HepG2 (cell line): Measurements from ENCODE around the gene DHFR. TPM values are rescaled to one million over a fixed set of nuclear protein-coding genes. Genes with fewer than 3 reads are reported as not detected.

Source experiments
- ATAC-seq: fragments of 200-7000 bp; cut with Tn5 transposase; 3 replicates; pipeline ENCODE4 v1.9.1; 2020; ENCODE audit warnings: mild to moderate bottlenecking, moderate library complexity
- BruUV-seq: library from RNA; stranded (reverse); fragments of 400-500 nt; replicated peaks from 2 replicates; lab custom pipeline; 2021; lab: Mats Ljungman, UMichigan
- CTCF ChIA-PET: fragments of 300-600 bp; formaldehyde crosslinking; extraction: SDS; loops from one replicate; lab custom pipeline; 2021; ENCODE audit warnings: low total read pairs, inconsistent platforms, low intra/inter-chr PET ratio; lab: Yijun Ruan, JAX
- POLR2A ChIA-PET: fragments of 350-600 bp; sonication (Branson Sonifier 250); formaldehyde crosslinking; loops from one replicate; lab custom pipeline; 2020; ENCODE audit warnings: antibody characterized with exemption, inconsistent platforms; lab: Yijun Ruan, JAX
- DNase-seq: peaks from one replicate; pipeline ENCODE4 v3.0.0-alpha.2; 2015; ENCODE audit warnings: low spot score
- FAIRE-seq: peaks from 3 replicates; lab custom pipeline; 2011; peaks lifted over from hg19 to GRCh38; lab: Jason Lieb, UNC
- H2AFZ ChIP-seq: one replicate; pipeline ENCODE4 v1.6.1; 2011; ENCODE audit warnings: low read length, inconsistent platforms
- H3K27ac ChIP-seq: fragments of 300-600 bp; 3 replicates; pipeline ENCODE4 v1.8.0; 2011; ENCODE audit warnings: mixed run types, mild to moderate bottlenecking, mixed read lengths, low read length, inconsistent platforms; ENCODE audit not compliant: insufficient read depth; ENCODE audit errors: extremely low read length
- H3K27me3 ChIP-seq, 2 experiments: fragments of 200-600 bp in 1 of 2; 2 replicates in 1 of 2; 3 replicates in 1 of 2; pipeline versions ENCODE4 v1.6.0 to v1.8.0; 2011; ENCODE audit warnings: low read length in 2 of 2, mild to moderate bottlenecking in 2 of 2, moderate library complexity in 2 of 2, inconsistent platforms in 1 of 2; ENCODE audit not compliant: insufficient read depth in 2 of 2, control insufficient read depth in 1 of 2
- H3K36me3 ChIP-seq, 2 experiments: fragments of 200-600 bp in 1 of 2; replicated peaks in 1 of 2; 2 replicates in 1 of 2; 3 replicates in 1 of 2; pipeline versions ENCODE4 v1.5.1 to v1.8.0; 2011; ENCODE audit warnings: low read length in 2 of 2, inconsistent platforms in 1 of 2; ENCODE audit not compliant: insufficient read depth in 2 of 2, control insufficient read depth in 1 of 2
- H3K4me1 ChIP-seq: 2 replicates; pipeline ENCODE4 v1.5.1; 2012; ENCODE audit warnings: low read length, inconsistent platforms; ENCODE audit not compliant: insufficient read depth
- H3K4me2 ChIP-seq: 2 replicates; pipeline ENCODE4 v1.6.0; 2011; ENCODE audit warnings: low read depth, low read length, inconsistent platforms
- H3K4me3 ChIP-seq, 3 experiments: fragments of 200-600 bp in 1 of 3; sonication (generic), shearing (Covaris generic) in 1 of 3; replicated peaks in 1 of 3; 2 replicates each; pipeline ENCODE4 v1.5.1; 2011 to 2016; ENCODE audit warnings: low read length in 3 of 3, inconsistent platforms in 2 of 3, low read depth in 2 of 3, mild to moderate bottlenecking in 2 of 3, control low read depth in 1 of 3, mixed read lengths in 1 of 3; ENCODE audit not compliant: insufficient read depth in 1 of 3
- H3K79me2 ChIP-seq: one replicate; pipeline ENCODE4 v1.6.1; 2011; ENCODE audit warnings: low read length, inconsistent platforms; ENCODE audit not compliant: insufficient read depth
- H3K9ac ChIP-seq: 2 replicates; pipeline ENCODE4 v1.6.0; 2011; ENCODE audit warnings: mild to moderate bottlenecking, low read depth, low read length, inconsistent platforms; ENCODE audit not compliant: insufficient read depth
- H3K9me3 ChIP-seq: 2 replicates; pipeline ENCODE4 v1.5.1; 2012; ENCODE audit warnings: mild to moderate bottlenecking, low read length
- H4K20me1 ChIP-seq: 2 replicates; pipeline ENCODE4 v1.6.0; 2011; ENCODE audit warnings: inconsistent platforms, mild to moderate bottlenecking, low read length, moderate library complexity; ENCODE audit not compliant: insufficient read depth
- HNF4A ChIP-seq: sonication (generic); formaldehyde crosslinking; IDR thresholded peaks from 2 replicates; pipeline ENCODE4 v1.4.0; 2020; ENCODE audit warnings: missing genetic modification reagents
- HNF4G ChIP-seq, 2 experiments: sonication (generic) in 1 of 2; formaldehyde crosslinking in 1 of 2; IDR thresholded peaks; 2 replicates each; pipeline versions ENCODE4 v1.4.0 to v1.6.1; 2011 to 2020; ENCODE audit warnings: borderline replicate concordance in 2 of 2, low read depth in 2 of 2, mild to moderate bottlenecking in 2 of 2, low read length in 1 of 2, missing genetic modification reagents in 1 of 2, moderate library complexity in 1 of 2
- HNRNPL ChIP-seq: fragments of 200-400 bp; formaldehyde crosslinking; IDR thresholded peaks from 2 replicates; pipeline ENCODE4 v1.6.1; 2017; ENCODE audit warnings: mild to moderate bottlenecking, low read depth, low read length
- PCBP1 ChIP-seq: fragments of 200-400 bp; formaldehyde crosslinking; IDR thresholded peaks from 2 replicates; pipeline ENCODE4 v1.6.1; 2017; ENCODE audit warnings: mild to moderate bottlenecking, low read depth, low read length, borderline replicate concordance
- SNAPC2 ChIP-seq: sonication (generic); formaldehyde crosslinking; IDR thresholded peaks from 2 replicates; pipeline ENCODE4 v1.8.1; 2022; ENCODE audit warnings: mild to moderate bottlenecking, missing genetic modification reagents
- ZFP62 ChIP-seq: sonication (generic); formaldehyde crosslinking; IDR thresholded peaks from 2 replicates; pipeline ENCODE4 v1.4.0; 2020; ENCODE audit warnings: missing genetic modification reagents
- ZNF563 ChIP-seq: sonication (generic); formaldehyde crosslinking; IDR thresholded peaks from 2 replicates; pipeline ENCODE4 v1.8.0; 2022; ENCODE audit warnings: mild to moderate bottlenecking, moderate library complexity, missing genetic modification reagents
- ZSCAN25 ChIP-seq: sonication (generic); formaldehyde crosslinking; IDR thresholded peaks from 2 replicates; pipeline ENCODE4 v1.8.0; 2022; ENCODE audit warnings: mild to moderate bottlenecking, missing genetic modification reagents
- ZSCAN30 ChIP-seq: sonication (generic); formaldehyde crosslinking; IDR thresholded peaks from 2 replicates; pipeline ENCODE4 v1.5.0; 2020; ENCODE audit warnings: mild to moderate bottlenecking, missing genetic modification reagents
- WGBS: methylation state at CpG from one replicate; pipeline ENCODE4 v1.1.6; 2017; ENCODE audit warnings: low lambda C conversion rate; 5-methylcytosine and 5-hydroxymethylcytosine counted together
- in situ Hi-C: cut with HindIII; loops from 2 replicates; pipeline ENCODE4 v1.10.0; 2017; ENCODE audit warnings: low pct_unique_long_range_greater_than_20kb; ENCODE audit not compliant: extremely low pct_ligation_motif_present
- intact Hi-C: fragments of 100-400 bp; cut with micrococcal nuclease; formaldehyde crosslinking; loops from one replicate; pipeline ENCODE4 v1.10.0; 2022; ENCODE audit not compliant: unreplicated experiment
- polyA plus RNA-seq, 8 experiments: library from polyadenylated mRNA; depleted of rRNA in 3 of 8; stranded (reverse) in 7 of 8; unstranded in 1 of 8; fragments of >200 nt; fragmentation: Illumina TruSeq in 4 of 8; extraction: Trizol in 4 of 8; gene quantifications; 2 replicates each; pipeline versions ENCODE4 v1.2.1 to v1.2.3, GENCODE V29; 2011 to 2016; ENCODE audit warnings: low read depth in 4 of 8, missing spikeins in 1 of 8, mixed read lengths in 1 of 8; ENCODE audit not compliant: insufficient read depth in 1 of 8
- total RNA-seq, 5 experiments: library from RNA; depleted of rRNA; stranded (reverse); fragments of >200 nt; fragmentation: Illumina TruSeq; extraction: Trizol; gene quantifications; 2 replicates each; pipeline ENCODE4 v1.2.3, GENCODE V29; 2016; ENCODE audit warnings: low read depth in 1 of 5
- TF ChIP-seq, protein P1 (sequence below): sonication (generic); formaldehyde crosslinking; IDR thresholded peaks from 2 replicates; pipeline ENCODE4 v1.8.0; 2022; ENCODE audit warnings: missing genetic modification reagents, mild to moderate bottlenecking, inconsistent platforms, borderline replicate concordance
- TF ChIP-seq, protein P2 (sequence below): IDR thresholded peaks from 2 replicates; pipeline ENCODE4 v1.6.1; 2016
- TF ChIP-seq, protein P3 (sequence below): sonication (generic); formaldehyde crosslinking; IDR thresholded peaks from 2 replicates; pipeline ENCODE4 v1.8.0; 2022; ENCODE audit warnings: mild to moderate bottlenecking, missing genetic modification reagents, borderline replicate concordance

DHFR gene
- total and polyA plus RNA-seq, 2 of the 13 experiments (the other 11 are each of a cell fraction or from before 2014, with no cell fraction given) = 22.8 to 59.0 TPM

DNA sequence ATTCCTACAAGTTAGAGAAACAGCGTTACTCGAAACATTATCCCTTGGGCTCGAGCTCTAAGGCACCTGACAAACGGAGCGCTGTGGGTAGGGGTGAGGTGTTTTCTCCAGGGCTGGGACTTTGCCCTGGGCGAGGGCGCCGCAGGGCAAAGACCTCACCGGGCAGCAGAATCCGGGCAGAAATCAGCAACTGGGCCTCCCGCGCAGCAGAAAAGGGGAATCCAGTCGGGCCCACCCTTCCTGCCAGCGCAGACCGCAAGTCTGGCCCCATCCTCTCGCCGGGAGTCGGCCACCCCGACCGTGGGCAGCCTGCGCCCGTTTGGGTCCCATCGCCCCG is 761 bp downstream of the DHFR start:
- ChIA-PET CTCF (no interaction called here), POLR2A (interaction anchor here (0.7 to 2.4 kb wide), 4 partner anchors 9 to 1680 kb away, joined by 3 to 28 read pairs (median 4); no protein-coding TSS in a partner anchor)
- Histone ChIP-seq H4K20me1 (peaks cover 9% of the 10 kb centered on the region; the same call in 1 of the 2 replicates), H3K9me3 (no peaks in the 10 kb centered on the region), H3K36me3 (peaks cover 5 to 14% of the 10 kb centered on the region in 2 experiments; a peak in 4 of 5 replicates), H3K27ac (peak overlapping the region; percentile 86), H3K4me2 (peak overlapping the region; percentile 80), H3K79me2 (peaks cover 24% of the 10 kb centered on the region), H2AFZ (no peak overlapping the region), H3K4me1 (peaks cover 26% of the 10 kb centered on the region), H3K9ac (peak overlapping the region; percentile 77), H3K27me3 (no peaks in the 10 kb centered on the region), H3K4me3 (peak overlapping the region; percentile 82 to 92 (median 82))
- BruUV-seq = no TSS peak
- TF ChIP-seq, protein P1, sequence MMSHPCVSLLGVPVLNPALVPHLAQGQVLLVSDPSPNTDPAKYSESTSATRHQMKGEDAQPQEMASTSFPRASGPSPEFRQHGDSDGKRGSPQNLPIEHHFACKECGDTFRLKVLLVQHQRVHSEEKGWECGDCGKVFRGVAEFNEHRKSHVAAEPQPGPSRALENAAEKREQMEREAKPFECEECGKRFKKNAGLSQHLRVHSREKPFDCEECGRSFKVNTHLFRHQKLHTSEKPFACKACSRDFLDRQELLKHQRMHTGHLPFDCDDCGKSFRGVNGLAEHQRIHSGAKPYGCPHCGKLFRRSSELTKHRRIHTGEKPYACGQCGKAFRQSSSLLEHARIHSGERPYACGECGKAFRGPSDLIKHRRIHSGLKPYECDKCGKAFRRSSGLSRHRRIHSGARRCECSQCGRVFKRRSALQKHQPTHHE = no peak
- peak; percentile 98 for TF ChIP-seq ZSCAN25 (CRISPR knock-in tag)
- 0 out of 2 replicates have a peak, but pooled peaks have one; percentile 16 for TF ChIP-seq SNAPC2 (CRISPR knock-in tag)
- TF ChIP-seq HNF4A = peak; percentile 68
- 0 out of 2 replicates have a peak, but pooled peaks have one; percentile 38 for TF ChIP-seq PCBP1
- TF ChIP-seq, protein P2, sequence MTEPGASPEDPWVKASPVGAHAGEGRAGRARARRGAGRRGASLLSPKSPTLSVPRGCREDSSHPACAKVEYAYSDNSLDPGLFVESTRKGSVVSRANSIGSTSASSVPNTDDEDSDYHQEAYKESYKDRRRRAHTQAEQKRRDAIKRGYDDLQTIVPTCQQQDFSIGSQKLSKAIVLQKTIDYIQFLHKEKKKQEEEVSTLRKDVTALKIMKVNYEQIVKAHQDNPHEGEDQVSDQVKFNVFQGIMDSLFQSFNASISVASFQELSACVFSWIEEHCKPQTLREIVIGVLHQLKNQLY (CRISPR knock-in tag) = no peak
- peak; percentile 46; the same call in 1 of the 2 replicates for TF ChIP-seq HNF4G (IDR thresholded peaks at IDR 0.05; ENCODE audit: borderline replicate concordance, low read depth, low read length)
- TF ChIP-seq HNF4G (CRISPR knock-in tag; IDR thresholded peaks at IDR 0.05; ENCODE audit: borderline replicate concordance, low read depth) = no peak
- no peak for TF ChIP-seq ZFP62 (CRISPR knock-in tag)
- TF ChIP-seq, protein P3, sequence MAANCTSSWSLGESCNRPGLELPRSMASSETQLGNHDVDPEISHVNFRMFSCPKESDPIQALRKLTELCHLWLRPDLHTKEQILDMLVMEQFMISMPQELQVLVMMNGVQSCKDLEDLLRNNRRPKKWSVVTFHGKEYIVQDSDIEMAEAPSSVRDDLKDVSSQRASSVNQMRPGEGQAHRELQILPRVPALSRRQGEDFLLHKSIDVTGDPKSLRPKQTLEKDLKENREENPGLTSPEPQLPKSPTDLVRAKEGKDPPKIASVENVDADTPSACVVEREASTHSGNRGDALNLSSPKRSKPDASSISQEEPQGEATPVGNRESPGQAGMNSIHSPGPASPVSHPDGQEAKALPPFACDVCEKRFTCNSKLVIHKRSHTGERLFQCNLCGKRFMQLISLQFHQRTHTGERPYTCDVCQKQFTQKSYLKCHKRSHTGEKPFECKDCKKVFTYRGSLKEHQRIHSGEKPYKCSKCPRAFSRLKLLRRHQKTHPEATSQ (CRISPR knock-in tag) = 0 out of 2 replicates have a peak, but pooled peaks have one; percentile 38
- no peak for TF ChIP-seq ZSCAN30 (CRISPR knock-in tag)
- peak; percentile 76; the same call in 1 of the 2 replicates for TF ChIP-seq HNRNPL
- TF ChIP-seq ZNF563 (CRISPR knock-in tag) = 0 out of 2 replicates have a peak, but pooled peaks have one; percentile 3
- ATAC-seq (peak; percentile 12; the same call in 2 of the 3 replicates), DNase-seq (peak; percentile 20), FAIRE-seq (no peak)
- intact Hi-C loops (loop anchor here (2.0 to 10.0 kb wide), 3 partner anchors 59 to 173 kb away; partner anchors contain the start of gene FAM151B), in situ Hi-C loops (no loop called here)
- WGBS = 0% methylated on average over 2 of the region's 24 CpGs
